IPS DF 6.9 (cell line): ENCODE results near the gene ZNG1F.
"Not testable (repeated sequence)": the region's sequence is repeated elsewhere in the genome, so short reads cannot be mapped to it uniquely, and the experiment has no call there.

ENCODE experiments used
- DNase-seq: peaks from one replicate; pipeline ENCODE4 v3.0.0-alpha.2; 2013; ENCODE audit warnings: low read depth, low spot score
- H3K27ac ChIP-seq: one replicate; pipeline ENCODE4 v1.5.1; 2013; ENCODE audit warnings: low read length, control low read depth
- H3K27me3 ChIP-seq: 2 replicates; pipeline ENCODE4 v1.6.1; 2013; ENCODE audit warnings: mild to moderate bottlenecking, low read length; ENCODE audit not compliant: control insufficient read depth, insufficient read depth
- H3K36me3 ChIP-seq: 2 replicates; pipeline ENCODE4 v1.6.1; 2013; ENCODE audit warnings: low read length; ENCODE audit not compliant: control insufficient read depth, insufficient read depth
- H3K4me1 ChIP-seq: 2 replicates; pipeline ENCODE4 v1.6.1; 2013; ENCODE audit warnings: low read length; ENCODE audit not compliant: control insufficient read depth, insufficient read depth
- H3K4me3 ChIP-seq: 2 replicates; pipeline ENCODE4 v1.5.1; 2013; ENCODE audit warnings: mild to moderate bottlenecking, low read length
- H3K9me3 ChIP-seq: 2 replicates; pipeline ENCODE4 v1.6.1; 2013; ENCODE audit warnings: low read length, inconsistent platforms; ENCODE audit not compliant: control insufficient read depth, insufficient read depth
- WGBS: extraction: QIAGEN DNeasy Blood & Tissue Kit; methylation state at CpG from one replicate; pipeline ENCODE4 v1.1.7; 2013; ENCODE audit warnings: mixed read lengths, missing lambda C conversion rate; ENCODE audit not compliant: insufficient read length, insufficient coverage; 5-methylcytosine and 5-hydroxymethylcytosine counted together

The ZNG1F gene

GRCh38 chr9:41100508-41100907, 88.6 kb downstream of the ZNG1F start:
- not testable (repeated sequence) for DNase-seq, H3K4me1 ChIP-seq, H3K4me3 ChIP-seq, H3K27ac ChIP-seq, H3K36me3 ChIP-seq, H3K27me3 ChIP-seq, H3K9me3 ChIP-seq
- no CpG with 5 or more reads among the region's 7 CpGs for WGBS

GRCh38 chr9:41098759-41099158, 90.4 kb downstream of the ZNG1F start:
- not testable (repeated sequence) for H3K9me3 ChIP-seq, DNase-seq, H3K4me3 ChIP-seq, H3K36me3 ChIP-seq, H3K27me3 ChIP-seq, H3K4me1 ChIP-seq, H3K27ac ChIP-seq
- no CpG with 5 or more reads among the region's 4 CpGs for WGBS

GRCh38 chr9:41095060-41095459, 94.1 kb downstream of the ZNG1F start:
- not testable (repeated sequence) for H3K4me3 ChIP-seq, H3K36me3 ChIP-seq, H3K27ac ChIP-seq

GRCh38 chr9:41094010-41094773, 94.9 kb downstream of the ZNG1F start:
- H3K4me1 ChIP-seq, H3K4me3 ChIP-seq, H3K36me3 ChIP-seq, DNase-seq, H3K27me3 ChIP-seq, H3K27ac ChIP-seq, H3K9me3 ChIP-seq: not testable (repeated sequence)
- no CpG with 5 or more reads among the region's 9 CpGs for WGBS

More at GRCh38 chr9:41095060-41095459, 94.1 kb downstream of the ZNG1F start:
- not testable (repeated sequence) for H3K9me3 ChIP-seq, H3K27me3 ChIP-seq, H3K4me1 ChIP-seq, DNase-seq
- no CpG with 5 or more reads among the region's 2 CpGs for WGBS

GRCh38 chr9:41090922-41091321, 98.2 kb downstream of the ZNG1F start:
- not testable (repeated sequence) for DNase-seq, H3K4me3 ChIP-seq

GRCh38 chr9:41090386-41090785, 98.7 kb downstream of the ZNG1F start:
- WGBS: no CpG with 5 or more reads among the region's 1 CpG
- not testable (repeated sequence) for H3K36me3 ChIP-seq, H3K9me3 ChIP-seq, H3K27ac ChIP-seq, H3K4me1 ChIP-seq, H3K27me3 ChIP-seq, DNase-seq, H3K4me3 ChIP-seq

More at GRCh38 chr9:41090922-41091321, 98.2 kb downstream of the ZNG1F start:
- H3K36me3 ChIP-seq, H3K27ac ChIP-seq, H3K9me3 ChIP-seq, H3K27me3 ChIP-seq, H3K4me1 ChIP-seq: not testable (repeated sequence)

GRCh38 chr9:41088450-41089059, 100.6 kb downstream of the ZNG1F start:
- not testable (repeated sequence) for H3K27me3 ChIP-seq, H3K9me3 ChIP-seq, H3K36me3 ChIP-seq, DNase-seq, H3K4me3 ChIP-seq, H3K4me1 ChIP-seq, H3K27ac ChIP-seq
- WGBS: no CpG with 5 or more reads among the region's 11 CpGs

GRCh38 chr9:41087929-41088328, 101.2 kb downstream of the ZNG1F start:
- not testable (repeated sequence) for H3K36me3 ChIP-seq, DNase-seq, H3K9me3 ChIP-seq, H3K4me3 ChIP-seq, H3K27me3 ChIP-seq, H3K4me1 ChIP-seq, H3K27ac ChIP-seq
- WGBS: no CpG with 5 or more reads among the region's 5 CpGs

- whole genome bisulfite sequencing: no CpG with 5 or more reads among the region's 5 CpGs
- not testable (repeated sequence) for H3K36me3 ChIP-seq, H3K9me3 ChIP-seq, H3K27me3 ChIP-seq, H3K4me3 ChIP-seq, H3K27ac ChIP-seq, H3K4me1 ChIP-seq, DNase-seq
Observed at GRCh38 chr9:41087157-41087780, 101.8 kb downstream of the ZNG1F start.

- not testable (repeated sequence) for H3K4me1 ChIP-seq, DNase-seq, H3K36me3 ChIP-seq, H3K27ac ChIP-seq, H3K27me3 ChIP-seq, H3K9me3 ChIP-seq, H3K4me3 ChIP-seq
- WGBS: no CpG with 5 or more reads among the region's 1 CpG
Observed at GRCh38 chr9:41086685-41087084, 102.4 kb downstream of the ZNG1F start.
